ENCODE results near the gene SNX4.

The SNX4 gene

GRCh38 chr3:125403789-125404188 is 116.2 kb downstream of the SNX4 start:
- H3K9ac ChIP-seq (ENCODE audit: low read length) = no peak overlapping the region
- no peak overlapping the region for H2AFZ ChIP-seq (ENCODE audit: low read length)
- no peaks in the 10 kb centered on the region for H3F3A ChIP-seq (ENCODE audit: insufficient read depth, low read length)
- H3K9me3 ChIP-seq (replicated peaks; ENCODE audit: insufficient read depth, low read length) = no peaks in the 10 kb centered on the region
- H4K20me1 ChIP-seq (ENCODE audit: insufficient read depth, low read length) = no peaks in the 10 kb centered on the region
- no peak overlapping the region for H3K27ac ChIP-seq (ENCODE audit: low read length)
- no peaks in the 10 kb centered on the region for H3K79me2 ChIP-seq (ENCODE audit: low read length)
- no peak overlapping the region for H3K4me3 ChIP-seq (ENCODE audit: low read length)
- H3K4me1 ChIP-seq (ENCODE audit: low read length) = no peaks in the 10 kb centered on the region
- no peaks in the 10 kb centered on the region for H3K9me2 ChIP-seq (replicated peaks; ENCODE audit: insufficient read depth, low read length)
- no peak for DNase-seq
- H3K27me3 ChIP-seq (replicated peaks; ENCODE audit: insufficient read depth, low read length) = no peaks in the 10 kb centered on the region
- no peaks in the 10 kb centered on the region for H3K36me3 ChIP-seq (replicated peaks; ENCODE audit: insufficient read depth, low read length)
- TF ChIP-seq EZH2 (optimal IDR thresholded peaks at IDR 0.05; ENCODE audit: low read depth, low read length) (no peak), CTCF (IDR thresholded peaks at IDR 0.05; ENCODE audit: low read length) (no peak), EZH2phosphoT487 (IDR thresholded peaks at IDR 0.05; ENCODE audit: low read length) (no peak)
- H3K4me2 ChIP-seq (ENCODE audit: low read depth, low read length) = no peak overlapping the region

- TF ChIP-seq EZH2 (optimal IDR thresholded peaks at IDR 0.05; ENCODE audit: low read depth, low read length) = no peak
- no peak for TF ChIP-seq EZH2phosphoT487 (IDR thresholded peaks at IDR 0.05; ENCODE audit: low read length)
- no peak for TF ChIP-seq CTCF (IDR thresholded peaks at IDR 0.05; ENCODE audit: low read length)
- DNase-seq = no peak
- no peaks in the 10 kb centered on the region for H3K9me2 ChIP-seq (replicated peaks; ENCODE audit: insufficient read depth, low read length)
- H3K9me3 ChIP-seq (replicated peaks; ENCODE audit: insufficient read depth, low read length) = no peaks in the 10 kb centered on the region
- no peaks in the 10 kb centered on the region for H4K20me1 ChIP-seq (ENCODE audit: insufficient read depth, low read length)
- no peaks in the 10 kb centered on the region for H3F3A ChIP-seq (ENCODE audit: insufficient read depth, low read length)
- no peak overlapping the region for H2AFZ ChIP-seq (ENCODE audit: low read length)
- no peaks in the 10 kb centered on the region for H3K36me3 ChIP-seq (replicated peaks; ENCODE audit: insufficient read depth, low read length)
- no peak overlapping the region for H3K27ac ChIP-seq (ENCODE audit: low read length)
- H3K27me3 ChIP-seq (replicated peaks; ENCODE audit: insufficient read depth, low read length) = no peaks in the 10 kb centered on the region
- H3K4me3 ChIP-seq (ENCODE audit: low read length) = no peak overlapping the region
- H3K79me2 ChIP-seq (ENCODE audit: low read length) = no peaks in the 10 kb centered on the region
- no peak overlapping the region for H3K4me2 ChIP-seq (ENCODE audit: low read depth, low read length)
- no peak overlapping the region for H3K9ac ChIP-seq (ENCODE audit: low read length)
- no peaks in the 10 kb centered on the region for H3K4me1 ChIP-seq (ENCODE audit: low read length)
Measured at GRCh38 chr3:125402639-125403038, 117.4 kb downstream of the SNX4 start.

- H3K27ac ChIP-seq (ENCODE audit: low read length) = no peak overlapping the region
- no peak overlapping the region for H2AFZ ChIP-seq (ENCODE audit: low read length)
- no peak overlapping the region for H3K9ac ChIP-seq (ENCODE audit: low read length)
- H3F3A ChIP-seq (ENCODE audit: insufficient read depth, low read length) = no peaks in the 10 kb centered on the region
- no peaks in the 10 kb centered on the region for H3K4me1 ChIP-seq (ENCODE audit: low read length)
- H3K27me3 ChIP-seq (replicated peaks; ENCODE audit: insufficient read depth, low read length) = no peaks in the 10 kb centered on the region
- DNase-seq = no peak
- H3K4me2 ChIP-seq (ENCODE audit: low read depth, low read length) = no peak overlapping the region
- TF ChIP-seq CTCF (IDR thresholded peaks at IDR 0.05; ENCODE audit: low read length) = no peak
- TF ChIP-seq EZH2phosphoT487 (IDR thresholded peaks at IDR 0.05; ENCODE audit: low read length) = no peak
- no peak for TF ChIP-seq EZH2 (optimal IDR thresholded peaks at IDR 0.05; ENCODE audit: low read depth, low read length)
- no peaks in the 10 kb centered on the region for H4K20me1 ChIP-seq (ENCODE audit: insufficient read depth, low read length)
- no peaks in the 10 kb centered on the region for H3K9me2 ChIP-seq (replicated peaks; ENCODE audit: insufficient read depth, low read length)
- no peaks in the 10 kb centered on the region for H3K36me3 ChIP-seq (replicated peaks; ENCODE audit: insufficient read depth, low read length)
- no peak overlapping the region for H3K4me3 ChIP-seq (ENCODE audit: low read length)
- no peaks in the 10 kb centered on the region for H3K9me3 ChIP-seq (replicated peaks; ENCODE audit: insufficient read depth, low read length)
- no peaks in the 10 kb centered on the region for H3K79me2 ChIP-seq (ENCODE audit: low read length)
Measured at GRCh38 chr3:125401402-125401801, 118.6 kb downstream of the SNX4 start.

Data from MM.1S (cell line).